ENCODE measurements around the gene PALD1.

PALD1 gene

DNA sequence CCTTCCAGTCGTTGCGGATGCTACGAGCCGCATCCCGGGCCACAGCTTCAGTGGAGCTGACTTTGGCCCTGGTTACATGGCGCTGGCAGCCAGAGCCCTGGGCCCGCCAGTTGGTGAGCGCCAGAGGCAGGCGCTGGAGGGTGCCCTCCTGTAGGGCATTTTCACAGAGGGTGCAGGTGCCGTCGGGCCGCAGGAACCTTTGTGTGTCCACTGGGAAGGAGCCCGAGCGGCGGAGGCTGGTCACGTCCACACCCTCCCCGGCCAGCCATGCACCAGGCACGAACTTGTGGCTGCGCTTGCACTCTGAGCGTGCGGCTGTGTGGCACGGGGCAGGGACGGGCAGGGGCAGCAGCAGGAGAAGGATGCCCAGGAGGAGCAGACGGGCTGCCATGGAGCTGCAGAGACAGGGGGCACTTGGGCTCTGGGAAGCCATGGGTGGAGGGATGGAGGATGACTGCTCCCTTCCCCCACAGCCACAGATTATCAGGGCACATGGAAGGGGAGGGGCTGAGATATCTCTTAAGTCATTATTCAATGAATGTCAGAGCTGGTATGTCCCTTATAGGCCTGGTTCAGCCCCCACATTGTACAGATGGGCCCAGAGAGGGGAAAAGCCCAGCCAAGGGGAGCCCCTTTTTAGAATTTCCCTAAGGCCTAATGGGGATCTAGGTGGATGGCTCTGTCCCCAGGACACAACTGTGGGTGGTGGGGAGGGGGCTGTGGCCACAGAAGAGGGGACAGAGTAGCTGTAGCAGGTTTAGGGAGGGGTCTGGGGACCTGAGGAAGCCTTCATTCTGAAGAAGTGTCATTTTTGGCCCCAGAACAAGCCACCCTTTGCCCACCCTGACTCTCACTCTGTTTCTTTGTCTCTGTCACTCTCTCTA, 122.2 kb downstream of the PALD1 start:
- no peak for DNase-seq (ENCODE audit: low read depth)
- TF ChIP-seq, protein P1, sequence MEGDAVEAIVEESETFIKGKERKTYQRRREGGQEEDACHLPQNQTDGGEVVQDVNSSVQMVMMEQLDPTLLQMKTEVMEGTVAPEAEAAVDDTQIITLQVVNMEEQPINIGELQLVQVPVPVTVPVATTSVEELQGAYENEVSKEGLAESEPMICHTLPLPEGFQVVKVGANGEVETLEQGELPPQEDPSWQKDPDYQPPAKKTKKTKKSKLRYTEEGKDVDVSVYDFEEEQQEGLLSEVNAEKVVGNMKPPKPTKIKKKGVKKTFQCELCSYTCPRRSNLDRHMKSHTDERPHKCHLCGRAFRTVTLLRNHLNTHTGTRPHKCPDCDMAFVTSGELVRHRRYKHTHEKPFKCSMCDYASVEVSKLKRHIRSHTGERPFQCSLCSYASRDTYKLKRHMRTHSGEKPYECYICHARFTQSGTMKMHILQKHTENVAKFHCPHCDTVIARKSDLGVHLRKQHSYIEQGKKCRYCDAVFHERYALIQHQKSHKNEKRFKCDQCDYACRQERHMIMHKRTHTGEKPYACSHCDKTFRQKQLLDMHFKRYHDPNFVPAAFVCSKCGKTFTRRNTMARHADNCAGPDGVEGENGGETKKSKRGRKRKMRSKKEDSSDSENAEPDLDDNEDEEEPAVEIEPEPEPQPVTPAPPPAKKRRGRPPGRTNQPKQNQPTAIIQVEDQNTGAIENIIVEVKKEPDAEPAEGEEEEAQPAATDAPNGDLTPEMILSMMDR (IDR thresholded peaks at IDR 0.05; ENCODE audit: insufficient read depth, low read depth, low read length, missing control alignments), result no peak
- no peak overlapping the region for H3K4me3 ChIP-seq (ENCODE audit: low read length)

DNA sequence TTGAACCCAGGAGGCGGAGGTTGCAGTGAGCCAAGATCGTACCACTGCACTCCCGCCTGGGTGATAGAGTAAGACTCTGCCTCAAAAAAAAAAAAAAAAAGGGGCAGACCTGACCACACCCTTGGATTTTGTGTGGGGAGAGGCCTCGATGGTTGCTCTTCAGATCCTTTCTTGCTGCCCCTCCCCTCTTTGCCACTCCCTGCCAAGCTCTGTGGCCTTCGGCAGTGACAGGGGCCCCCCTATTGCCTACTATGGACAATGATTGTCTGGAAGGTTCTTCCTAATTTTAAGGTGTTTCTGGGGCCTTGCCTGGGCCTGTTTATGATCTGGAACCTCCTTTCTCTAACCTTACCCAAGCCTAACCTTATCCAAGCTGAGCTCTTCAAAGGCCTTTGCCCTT, 123.2 kb downstream of the PALD1 start:
- H3K4me3 ChIP-seq (ENCODE audit: low read length), result no peak overlapping the region
- TF ChIP-seq, protein P1 (IDR thresholded peaks at IDR 0.05; ENCODE audit: insufficient read depth, low read depth, low read length, missing control alignments), result no peak
- DNase-seq (ENCODE audit: low read depth), result no peak

DNA sequence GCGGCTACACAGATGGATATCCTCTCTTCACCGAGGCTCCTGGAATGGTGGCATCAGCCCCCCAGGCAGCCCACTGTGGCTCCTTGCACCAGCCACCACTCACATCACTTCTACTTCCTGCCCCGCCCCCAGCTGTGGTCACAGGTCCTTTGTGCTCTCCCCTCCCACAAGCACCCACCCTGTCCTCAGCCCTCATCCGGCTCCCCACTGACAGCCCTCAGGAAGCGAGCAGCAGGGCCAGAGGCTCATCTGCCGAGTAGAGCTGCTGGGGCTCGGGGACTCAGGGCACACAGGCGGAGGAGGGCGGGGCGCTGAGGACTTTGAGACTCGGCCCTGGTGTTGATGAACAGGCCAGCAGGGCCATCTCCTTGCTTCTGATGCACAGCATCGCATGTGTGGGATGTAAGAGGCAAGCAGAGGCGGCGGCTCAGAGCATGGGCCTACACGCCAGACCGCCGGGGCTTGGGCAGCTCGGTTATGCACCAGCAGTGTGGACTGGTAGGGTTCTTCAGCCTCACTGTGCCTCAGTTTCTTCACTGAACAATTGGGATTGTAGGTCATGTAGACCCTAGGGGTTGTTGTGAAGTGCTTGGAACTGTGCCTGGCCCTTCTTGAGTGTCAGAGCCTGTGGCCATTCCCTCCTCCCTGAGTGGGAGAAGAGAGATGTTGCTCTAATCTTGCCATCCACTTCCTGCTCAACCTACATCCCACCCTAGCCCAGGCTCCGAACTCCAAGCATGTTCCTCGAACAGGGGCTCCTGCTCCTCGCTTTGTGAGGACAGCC, 124.3 kb downstream of the PALD1 start, which contains the start of gene PRF1:
PRF1 (minus strand) TSS at position 77 of the 784 bp plus-strand sequence. CDS start 1,839 bp downstream, outside the sequence.
- DNase-seq (ENCODE audit: low read depth), result no peak
- TF ChIP-seq, protein P1 (IDR thresholded peaks at IDR 0.05; ENCODE audit: insufficient read depth, low read depth, low read length, missing control alignments), result no peak
- no peak within 1 kb of the TSS for H3K4me3 ChIP-seq (ENCODE audit: low read length)

DNA sequence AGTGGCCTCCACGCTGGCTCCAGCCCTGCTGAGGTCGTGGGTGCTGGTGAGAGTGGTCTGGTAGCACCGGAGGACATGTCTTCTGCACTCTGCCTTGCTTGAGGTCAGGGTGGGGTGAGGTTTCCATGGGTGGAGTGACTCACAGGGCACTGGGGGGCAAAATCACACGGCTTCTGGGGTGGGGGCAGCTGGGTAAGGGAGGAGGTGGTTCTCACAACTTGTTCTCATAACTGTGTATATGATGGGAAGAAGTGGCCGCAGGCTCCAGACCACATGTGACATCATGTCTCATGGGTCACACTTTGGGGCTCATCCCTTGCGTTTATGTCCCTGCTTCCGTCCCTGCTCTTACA, 124.9 kb downstream of the PALD1 start:
- DNase-seq (ENCODE audit: low read depth), result no peak
- TF ChIP-seq, protein P1 (IDR thresholded peaks at IDR 0.05; ENCODE audit: insufficient read depth, low read depth, low read length, missing control alignments), result no peak

GRCh38 chr10:70604106-70604505, 125.5 kb downstream of the PALD1 start:
- DNase-seq (ENCODE audit: low read depth), result no peak
- H3K4me3 ChIP-seq (ENCODE audit: low read length), result no peak overlapping the region
- TF ChIP-seq, protein P1 (IDR thresholded peaks at IDR 0.05; ENCODE audit: insufficient read depth, low read depth, low read length, missing control alignments), result no peak

More for the DNA sequence above, 124.9 kb downstream of the PALD1 start:
- no peak overlapping the region for H3K4me3 ChIP-seq (ENCODE audit: low read length)

DNA sequence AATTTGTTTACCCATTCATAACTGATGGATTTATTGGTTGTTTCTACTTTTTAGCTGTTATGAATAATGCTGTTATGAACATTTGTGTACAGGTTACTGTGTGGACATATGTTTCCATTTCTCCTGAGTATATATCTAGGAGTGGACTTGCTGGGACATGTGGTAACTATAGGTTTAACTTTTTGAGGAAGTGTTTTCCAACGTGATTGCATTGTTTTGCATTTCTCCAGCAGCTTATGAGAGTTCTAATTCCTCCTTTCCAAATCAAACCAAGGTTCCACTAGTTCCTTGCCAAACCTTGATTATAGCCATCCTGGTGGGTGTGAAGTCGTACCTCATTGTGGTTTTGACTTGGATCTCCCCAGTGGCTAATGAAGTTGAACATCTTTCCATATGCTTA, 126.6 kb downstream of the PALD1 start:
- no peak overlapping the region for H3K4me3 ChIP-seq (ENCODE audit: low read length)
- peak; percentile 18 for DNase-seq (ENCODE audit: low read depth)
- TF ChIP-seq, protein P1 (IDR thresholded peaks at IDR 0.05; ENCODE audit: insufficient read depth, low read depth, low read length, missing control alignments), result no peak

Measured in epithelial cell of esophagus (primary cell).